Measurements from ENCODE around the gene KCNJ8.

KCNJ8 gene

DNA sequence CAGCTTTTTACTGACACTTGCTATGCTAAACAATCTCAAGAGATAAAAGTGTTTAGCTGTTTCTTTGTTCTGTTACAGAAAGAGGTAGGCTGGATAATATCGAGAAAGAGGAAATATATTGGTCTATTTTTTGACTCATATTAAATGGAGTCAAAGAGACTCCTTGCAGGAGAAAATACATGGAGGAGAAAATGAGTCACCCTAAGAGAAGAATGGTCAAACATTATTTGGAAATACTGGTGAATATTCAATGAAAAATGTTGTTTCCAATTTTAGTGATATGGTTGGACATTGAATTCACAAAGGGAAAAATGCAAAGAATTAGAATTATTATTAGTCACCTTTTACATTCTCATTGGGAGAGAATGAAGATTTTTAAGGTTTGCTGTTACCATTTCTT lies 3.2 kb downstream of the KCNJ8 start:
- TF ChIP-seq, protein P1, sequence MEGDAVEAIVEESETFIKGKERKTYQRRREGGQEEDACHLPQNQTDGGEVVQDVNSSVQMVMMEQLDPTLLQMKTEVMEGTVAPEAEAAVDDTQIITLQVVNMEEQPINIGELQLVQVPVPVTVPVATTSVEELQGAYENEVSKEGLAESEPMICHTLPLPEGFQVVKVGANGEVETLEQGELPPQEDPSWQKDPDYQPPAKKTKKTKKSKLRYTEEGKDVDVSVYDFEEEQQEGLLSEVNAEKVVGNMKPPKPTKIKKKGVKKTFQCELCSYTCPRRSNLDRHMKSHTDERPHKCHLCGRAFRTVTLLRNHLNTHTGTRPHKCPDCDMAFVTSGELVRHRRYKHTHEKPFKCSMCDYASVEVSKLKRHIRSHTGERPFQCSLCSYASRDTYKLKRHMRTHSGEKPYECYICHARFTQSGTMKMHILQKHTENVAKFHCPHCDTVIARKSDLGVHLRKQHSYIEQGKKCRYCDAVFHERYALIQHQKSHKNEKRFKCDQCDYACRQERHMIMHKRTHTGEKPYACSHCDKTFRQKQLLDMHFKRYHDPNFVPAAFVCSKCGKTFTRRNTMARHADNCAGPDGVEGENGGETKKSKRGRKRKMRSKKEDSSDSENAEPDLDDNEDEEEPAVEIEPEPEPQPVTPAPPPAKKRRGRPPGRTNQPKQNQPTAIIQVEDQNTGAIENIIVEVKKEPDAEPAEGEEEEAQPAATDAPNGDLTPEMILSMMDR (IDR thresholded peaks at IDR 0.05; ENCODE audit: control insufficient read depth, extremely low read depth, insufficient read depth), result no peak
- no peak for DNase-seq (ENCODE audit: low read depth)
- H3K4me3 ChIP-seq (ENCODE audit: low read depth, low read length), result no peak overlapping the region

DNA sequence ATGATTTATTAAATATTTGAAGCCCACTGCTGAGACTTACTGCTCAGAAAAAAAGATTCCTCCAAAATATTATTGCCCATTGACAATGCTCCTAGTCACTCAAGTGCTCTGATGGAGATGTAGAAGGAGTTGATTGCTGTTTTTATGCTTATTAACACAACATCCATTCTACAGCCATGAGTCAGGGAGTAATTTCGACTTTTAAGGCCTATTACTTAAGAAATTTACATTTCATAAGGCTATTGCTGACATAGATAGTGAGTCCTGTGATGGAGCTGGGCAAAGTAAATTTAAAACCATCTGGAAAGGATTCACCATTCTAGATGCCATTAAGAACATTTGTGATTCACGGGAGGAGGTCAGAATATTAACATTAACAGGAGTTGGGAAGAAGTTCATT lies 5.2 kb downstream of the KCNJ8 start:
- no peak for DNase-seq (ENCODE audit: low read depth)
- TF ChIP-seq, protein P1 (IDR thresholded peaks at IDR 0.05; ENCODE audit: control insufficient read depth, extremely low read depth, insufficient read depth), result no peak
- H3K4me3 ChIP-seq (ENCODE audit: low read depth, low read length), result no peak overlapping the region

DNA sequence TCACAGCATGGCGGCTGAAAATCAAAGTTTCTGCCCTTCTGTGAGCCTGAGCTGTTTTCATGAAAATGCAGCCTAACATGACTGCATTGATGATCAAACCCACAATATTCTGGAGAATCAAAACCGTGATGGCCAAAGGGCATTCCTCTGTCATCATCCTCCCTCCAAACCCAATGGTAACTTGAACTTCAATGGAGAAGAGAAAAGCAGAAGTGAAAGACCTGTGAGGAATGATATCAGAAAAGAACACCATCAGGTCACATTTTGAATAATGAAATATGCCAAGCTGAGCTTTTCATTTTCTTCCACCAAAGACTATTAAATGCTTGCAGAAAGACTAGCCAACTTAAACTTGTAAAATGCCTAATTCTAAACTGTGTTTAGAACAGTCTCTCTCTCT lies 8.1 kb downstream of the KCNJ8 start:
- no peak overlapping the region for H3K4me3 ChIP-seq (ENCODE audit: low read depth, low read length)
- DNase-seq (ENCODE audit: low read depth), result no peak
- TF ChIP-seq, protein P1 (IDR thresholded peaks at IDR 0.05; ENCODE audit: control insufficient read depth, extremely low read depth, insufficient read depth), result no peak

DNA sequence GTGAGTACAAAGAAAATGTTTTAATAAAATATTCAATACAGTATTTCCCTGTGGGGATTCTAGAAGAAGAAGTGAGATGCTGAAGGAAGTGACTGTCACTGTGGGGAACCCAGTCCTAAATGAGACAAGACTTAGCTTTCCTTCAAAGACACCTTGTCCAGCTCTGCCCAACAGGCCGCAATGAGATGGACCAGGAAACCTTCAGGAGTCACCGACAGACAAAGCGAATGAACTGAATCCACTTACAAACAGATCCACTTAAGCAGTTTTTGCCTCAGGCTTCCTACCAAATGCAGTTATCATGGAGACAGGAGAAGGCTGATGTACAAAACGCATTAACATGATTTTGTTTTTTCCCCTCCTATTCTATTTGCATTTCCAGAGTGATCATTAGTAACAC lies 9.6 kb downstream of the KCNJ8 start:
- TF ChIP-seq, protein P1 (IDR thresholded peaks at IDR 0.05; ENCODE audit: control insufficient read depth, extremely low read depth, insufficient read depth), result no peak
- no peak for DNase-seq (ENCODE audit: low read depth)
- no peak overlapping the region for H3K4me3 ChIP-seq (ENCODE audit: low read depth, low read length)

DNA sequence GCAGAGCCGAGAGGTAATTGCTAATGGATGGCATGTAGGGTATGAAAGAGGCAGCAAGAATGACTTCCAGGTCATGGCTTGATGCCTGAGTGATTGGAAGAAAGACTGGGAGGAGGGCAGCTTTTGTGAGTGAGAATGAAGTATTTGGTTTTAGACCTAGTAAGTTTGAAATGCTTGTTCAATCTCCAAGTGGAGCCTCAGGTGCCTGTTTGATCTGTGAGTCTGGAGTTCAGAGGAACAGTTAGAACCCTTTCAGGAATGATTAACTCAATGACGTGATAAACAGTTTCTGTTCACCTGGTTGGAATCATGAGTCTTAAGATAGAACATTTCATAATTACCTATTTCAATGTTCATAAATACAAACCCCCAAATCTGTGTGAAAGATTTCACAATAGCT lies 10.4 kb downstream of the KCNJ8 start:
- H3K4me3 ChIP-seq (ENCODE audit: low read depth, low read length), result no peak overlapping the region
- no peak for DNase-seq (ENCODE audit: low read depth)

DNA sequence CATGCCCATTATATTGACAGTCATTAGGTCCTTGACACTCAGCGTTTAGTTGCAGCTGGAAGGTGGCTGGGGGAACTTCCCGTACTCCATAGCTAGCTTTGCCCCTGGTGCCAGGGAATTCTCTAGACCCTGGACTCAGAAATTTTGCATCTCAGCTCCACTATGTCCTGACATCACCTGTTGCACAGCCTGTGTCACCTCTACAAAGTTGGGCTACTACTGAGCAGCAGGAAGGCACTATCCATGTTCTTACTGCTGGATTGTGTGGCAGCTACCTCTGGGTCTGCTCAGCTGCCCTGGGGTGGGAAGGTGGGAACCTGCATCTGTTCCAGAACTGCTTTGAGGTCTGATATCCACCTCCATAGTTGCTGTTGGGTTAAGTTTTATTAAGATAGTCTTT lies 11.0 kb downstream of the KCNJ8 start:
- no peak overlapping the region for H3K4me3 ChIP-seq (ENCODE audit: low read depth, low read length)
- no peak for DNase-seq (ENCODE audit: low read depth)
- TF ChIP-seq, protein P1 (IDR thresholded peaks at IDR 0.05; ENCODE audit: control insufficient read depth, extremely low read depth, insufficient read depth), result no peak

More for the DNA sequence above, 10.4 kb downstream of the KCNJ8 start:
- TF ChIP-seq, protein P1 (IDR thresholded peaks at IDR 0.05; ENCODE audit: control insufficient read depth, extremely low read depth, insufficient read depth), result no peak

DNA sequence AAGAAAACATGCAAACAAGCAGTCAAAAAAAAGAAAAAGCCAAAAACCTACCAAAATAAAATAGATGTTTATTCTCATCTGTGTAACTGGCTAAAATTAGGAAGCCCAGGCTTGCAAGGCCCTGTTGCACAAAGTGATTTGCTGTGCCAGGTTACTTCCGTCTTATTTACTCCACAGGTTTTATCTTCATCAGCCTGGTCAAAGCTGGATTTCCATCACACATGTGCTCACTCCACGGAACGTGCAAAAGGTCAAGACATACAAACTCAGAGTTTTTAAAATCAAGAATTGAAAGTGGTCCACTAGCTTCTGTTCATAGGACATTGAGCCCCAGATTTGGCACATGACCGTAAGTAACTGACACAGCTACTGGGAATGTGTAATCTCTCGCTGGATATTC lies 14.8 kb downstream of the KCNJ8 start:
- TF ChIP-seq, protein P1 (IDR thresholded peaks at IDR 0.05; ENCODE audit: control insufficient read depth, extremely low read depth, insufficient read depth), result no peak
- no peak for DNase-seq (ENCODE audit: low read depth)
- no peak overlapping the region for H3K4me3 ChIP-seq (ENCODE audit: low read depth, low read length)
